ENCODE results near the gene FAS. TPM values are rescaled to one million over a fixed set of nuclear protein-coding genes. Genes with fewer than 3 reads are reported as not detected.

The FAS gene
- total RNA-seq, 3 donors from 2014 or later, result 31.8 to 51.0 (median 50.8) TPM

DNA sequence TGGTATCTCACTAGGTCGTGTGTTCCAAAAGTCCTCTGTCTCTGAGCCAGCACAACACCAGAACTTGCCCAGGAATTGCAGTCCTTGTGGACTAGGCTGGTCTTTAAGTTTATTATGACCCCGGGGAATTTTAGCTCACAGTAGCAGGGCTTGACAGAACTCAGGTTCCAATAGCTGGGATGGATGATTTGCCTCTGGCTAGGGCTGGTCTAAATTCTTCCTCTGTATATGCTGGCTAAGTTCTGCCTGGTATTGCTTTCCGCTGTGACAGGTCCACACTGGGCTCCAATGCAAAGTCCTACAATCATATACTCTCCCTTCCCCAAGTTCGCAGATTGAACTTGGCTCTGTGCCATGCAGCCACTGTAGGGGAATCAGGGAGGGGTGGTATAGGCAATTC, 52.5 kb downstream of the FAS start:
- DNase-seq, result no peak
- no peak for ATAC-seq
- no peak overlapping the region for H3K4me3 ChIP-seq
- H3K36me3 ChIP-seq (ENCODE audit: low read depth), result no peaks in the 10 kb centered on the region
- no peaks in the 10 kb centered on the region for H3K4me1 ChIP-seq (ENCODE audit: low read depth)
- no peaks in the 10 kb centered on the region for H3K9me3 ChIP-seq
- no peak for TF ChIP-seq CTCF (IDR thresholded peaks at IDR 0.05)
- intact Hi-C loops (cut with DNase I, micrococcal nuclease), result no loop called here

GRCh38 chr10:89047397-89047796, 56.8 kb downstream of the FAS start:
- intact Hi-C loops (cut with DNase I, micrococcal nuclease), result no loop called here
- H3K4me3 ChIP-seq, result no peak overlapping the region
- H3K9me3 ChIP-seq, result no peaks in the 10 kb centered on the region
- TF ChIP-seq CTCF (IDR thresholded peaks at IDR 0.05), result no peak
- H3K36me3 ChIP-seq (ENCODE audit: low read depth), result no peaks in the 10 kb centered on the region
- no peak for DNase-seq
- ATAC-seq, result no peak
- no peaks in the 10 kb centered on the region for H3K4me1 ChIP-seq (ENCODE audit: low read depth)

GRCh38 chr10:89051593-89051992, 61.0 kb downstream of the FAS start:
- TF ChIP-seq CTCF (IDR thresholded peaks at IDR 0.05), result no peak
- DNase-seq (no peak), ATAC-seq (no peak)
- Histone ChIP-seq H3K4me3 (no peak overlapping the region), H3K4me1 (ENCODE audit: low read depth) (no peaks in the 10 kb centered on the region), H3K9me3 (no peaks in the 10 kb centered on the region), H3K36me3 (ENCODE audit: low read depth) (no peaks in the 10 kb centered on the region)
- intact Hi-C loops (cut with DNase I, micrococcal nuclease), result no loop called here

DNA sequence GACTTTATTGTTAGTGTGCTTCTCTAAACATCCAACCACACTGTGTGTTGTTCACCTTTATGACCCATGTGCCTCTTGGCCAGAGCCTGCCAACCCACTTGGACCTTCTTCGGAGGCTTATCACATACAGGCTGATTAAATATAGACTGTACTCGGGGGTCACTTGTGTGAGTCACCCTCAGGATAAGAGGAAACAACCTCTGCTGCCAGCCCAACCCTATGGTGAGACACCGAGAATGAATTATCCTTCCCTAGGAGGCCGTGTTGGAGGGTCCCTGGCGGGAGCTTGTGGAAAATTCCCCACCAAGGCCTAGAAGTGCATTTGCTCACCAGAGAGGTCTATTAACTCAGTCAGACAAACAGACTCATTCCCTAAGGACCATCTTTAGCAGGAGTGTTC, 63.0 kb downstream of the FAS start:
- Histone ChIP-seq H3K4me1 (ENCODE audit: low read depth) (no peaks in the 10 kb centered on the region), H3K4me3 (no peak overlapping the region), H3K9me3 (no peaks in the 10 kb centered on the region), H3K36me3 (ENCODE audit: low read depth) (no peaks in the 10 kb centered on the region)
- ATAC-seq (no peak), DNase-seq (no peak)
- TF ChIP-seq CTCF (IDR thresholded peaks at IDR 0.05), result no peak
- intact Hi-C loops (cut with DNase I, micrococcal nuclease), result no loop called here

DNA sequence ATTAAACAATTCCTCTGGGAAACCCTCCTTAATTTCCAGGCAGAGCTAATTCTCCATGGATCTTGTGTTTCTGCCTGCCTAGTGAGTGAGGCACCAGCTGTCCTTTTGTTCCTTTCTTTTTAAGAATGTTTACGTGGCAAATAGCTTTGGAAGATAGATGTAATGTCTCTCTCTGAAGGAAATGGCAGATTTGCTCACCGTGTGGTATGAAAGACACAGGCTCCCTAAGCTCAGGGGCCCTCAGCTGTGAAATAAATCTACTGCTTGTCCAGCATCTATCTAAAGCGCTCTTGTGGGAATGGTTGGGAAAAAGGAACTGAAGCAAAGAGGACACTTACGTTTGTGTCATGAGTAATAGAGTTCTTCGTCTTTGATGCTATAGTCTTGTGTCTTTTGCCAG, 64.6 kb downstream of the FAS start:
- H3K4me3 ChIP-seq, result no peak overlapping the region
- H3K9me3 ChIP-seq, result no peaks in the 10 kb centered on the region
- TF ChIP-seq CTCF (IDR thresholded peaks at IDR 0.05), result no peak
- intact Hi-C loops (cut with DNase I, micrococcal nuclease), result no loop called here
- no peak for DNase-seq
- H3K36me3 ChIP-seq (ENCODE audit: low read depth), result no peaks in the 10 kb centered on the region
- ATAC-seq, result no peak
- no peaks in the 10 kb centered on the region for H3K4me1 ChIP-seq (ENCODE audit: low read depth)

- no peaks in the 10 kb centered on the region for H3K9me3 ChIP-seq
- no peak overlapping the region for H3K4me3 ChIP-seq
- H3K36me3 ChIP-seq (ENCODE audit: low read depth), result no peaks in the 10 kb centered on the region
- peak in 1 of 3 donors; percentile 25 for DNase-seq
- intact Hi-C loops (cut with DNase I, micrococcal nuclease), result no loop called here
- ATAC-seq, result no peak
- TF ChIP-seq CTCF (IDR thresholded peaks at IDR 0.05), result no peak
- H3K4me1 ChIP-seq (ENCODE audit: low read depth), result no peaks in the 10 kb centered on the region
Observed at GRCh38 chr10:89062861-89063260, 72.3 kb downstream of the FAS start.
